ENCODE measurements around the gene JAKMIP1.

GRCh38 chr4:6143603-6144181 is 56.7 kb downstream of the JAKMIP1 start:
- TF ChIP-seq CTCF (IDR thresholded peaks at IDR 0.05) (no peak), POLR2A (IDR thresholded peaks at IDR 0.05) (no peak)
